HG02763 (cell line): ENCODE measurements around the gene USH2A.
A peak's percentile ranks its signal among the peaks of the same experiment; 100 is the strongest.

Source experiments
- ATAC-seq: cut with Tn5 transposase; IDR thresholded peaks from one replicate; pipeline ENCODE4 v1.9.1; 2021; ENCODE audit warnings: mild to moderate bottlenecking, moderate library complexity; ENCODE audit not compliant: unreplicated experiment

Gene USH2A

DNA sequence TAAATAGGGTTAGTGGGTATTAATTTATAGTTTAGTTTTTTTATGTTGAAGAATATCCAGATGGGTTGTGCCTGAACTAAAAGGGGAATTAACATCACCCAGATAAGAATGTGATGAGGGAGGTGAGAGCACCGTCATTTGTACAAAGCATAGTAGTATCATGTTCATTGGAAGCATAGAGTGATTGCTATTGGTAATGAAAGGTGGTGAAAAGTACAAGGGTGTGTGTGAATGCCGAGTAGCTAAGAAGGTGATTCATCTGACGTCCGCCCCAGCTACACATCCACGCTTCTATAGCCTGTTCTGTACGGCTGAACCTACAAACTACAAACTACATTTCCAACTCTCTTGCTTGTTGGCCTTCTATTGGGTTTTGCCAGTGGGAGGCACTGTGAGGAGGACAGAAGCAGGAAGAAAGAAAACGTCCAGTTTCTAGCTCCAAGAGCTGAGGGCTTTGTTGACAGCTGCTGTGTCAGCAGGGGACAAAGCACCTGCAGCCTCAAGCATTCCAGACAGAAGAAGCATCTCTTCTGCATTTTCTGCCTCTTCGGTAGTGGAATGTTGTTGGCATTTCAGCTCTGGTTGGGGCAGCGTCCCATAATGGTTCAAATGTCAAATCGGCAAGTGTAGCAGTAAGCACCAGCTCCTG is 451.3 kb downstream of the USH2A start:
- no peak for ATAC-seq

DNA sequence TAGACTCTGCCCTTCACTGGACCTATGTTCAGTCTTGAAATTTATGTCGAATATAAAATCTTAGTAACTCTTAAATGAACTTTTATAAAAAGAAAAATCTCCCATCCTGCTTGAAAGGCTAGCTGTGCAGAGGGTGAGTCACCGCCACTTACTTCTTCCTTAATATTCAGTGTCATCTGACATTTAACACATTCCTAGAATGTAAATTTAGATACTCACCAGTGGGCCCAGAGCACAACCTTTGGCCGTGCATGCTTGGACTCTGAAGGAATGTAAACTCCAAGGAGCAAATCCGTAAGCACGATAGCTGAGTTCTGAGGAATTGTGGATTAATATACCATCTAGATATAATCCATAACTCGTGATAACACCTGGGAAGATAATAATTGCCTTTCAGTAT is 452.8 kb downstream of the USH2A start:
- no peak for ATAC-seq

- ATAC-seq, result no peak
Observed at GRCh38 chr1:215963621-215964020, 459.6 kb downstream of the USH2A start.

- ATAC-seq, result no peak
Observed at GRCh38 chr1:215963040-215963439, 460.2 kb downstream of the USH2A start.

- ATAC-seq, result no peak
Observed at GRCh38 chr1:215958841-215959240, 464.4 kb downstream of the USH2A start.

DNA sequence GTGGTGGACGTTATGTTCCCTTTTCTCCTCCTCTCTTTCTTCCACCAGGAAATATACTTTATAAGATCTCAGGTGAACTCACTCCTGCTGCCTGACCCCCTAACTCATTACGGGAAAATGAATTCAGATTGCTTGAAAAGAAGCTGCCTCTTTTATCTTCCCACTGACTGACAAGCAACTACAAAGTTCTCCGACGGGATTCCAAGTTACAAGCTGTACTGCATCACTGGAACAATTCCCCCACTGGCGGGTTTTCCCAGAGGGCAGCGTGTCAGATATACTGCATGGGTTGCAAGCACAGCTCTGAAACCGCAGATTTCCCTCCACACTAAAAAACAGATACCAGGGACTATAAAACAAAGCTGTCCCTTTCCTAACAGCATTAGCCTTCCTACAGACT is 465.6 kb downstream of the USH2A start:
- ATAC-seq, result no peak

GRCh38 chr1:215932558-215932957 is 490.7 kb downstream of the USH2A start:
- no peak for ATAC-seq

DNA sequence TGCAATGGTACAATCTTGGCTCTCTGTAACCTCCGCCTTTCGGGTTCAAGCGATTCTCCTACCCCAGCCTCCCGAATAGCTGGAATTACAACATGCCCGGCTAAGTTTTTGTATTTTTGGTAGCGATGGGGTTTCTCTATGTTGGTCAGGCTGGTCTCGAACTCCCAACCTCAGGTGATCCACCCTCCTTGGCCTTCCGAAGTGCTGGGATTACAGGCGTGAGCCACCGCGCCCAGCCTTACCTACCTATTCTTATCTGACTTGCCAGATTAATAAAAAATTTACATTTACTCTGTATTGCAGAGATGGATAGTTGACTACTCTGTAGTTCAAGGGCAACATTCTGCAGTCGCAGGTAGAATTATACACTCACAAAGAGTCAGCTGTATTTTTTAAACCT is 496.6 kb downstream of the USH2A start:
- no peak for ATAC-seq

DNA sequence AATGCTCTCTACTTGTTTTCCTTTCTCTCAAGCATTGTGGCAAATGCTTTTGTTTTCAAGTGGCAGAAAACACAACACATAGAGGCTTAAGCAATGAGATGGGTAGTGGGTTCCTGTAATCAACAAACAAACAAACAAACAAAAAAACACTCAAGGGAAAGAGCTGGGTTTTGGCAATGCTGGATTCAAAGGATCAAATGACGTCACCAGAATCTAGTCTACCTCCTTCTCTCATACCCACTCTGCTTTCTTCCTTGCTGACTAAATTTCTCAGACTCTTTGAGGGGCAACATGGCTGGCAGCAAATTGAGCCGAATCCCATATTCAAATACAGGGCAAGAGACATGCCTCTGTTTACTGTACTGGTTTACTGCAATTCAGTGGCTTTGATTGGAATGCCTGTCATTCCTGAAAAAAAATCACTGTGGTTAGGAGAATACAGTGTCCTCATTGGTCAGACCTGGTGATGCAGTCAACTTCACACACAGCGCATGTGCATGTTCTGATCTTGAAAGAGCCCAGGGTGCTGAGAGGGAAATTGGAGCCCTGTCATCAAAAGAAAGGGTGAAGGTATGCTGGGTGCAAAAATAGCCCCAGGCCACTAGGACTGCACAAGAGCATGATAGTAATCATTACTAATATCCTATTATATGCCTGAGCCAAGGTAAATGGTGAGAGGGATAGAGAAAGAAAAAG is 500.0 kb downstream of the USH2A start:
- no peak for ATAC-seq

DNA sequence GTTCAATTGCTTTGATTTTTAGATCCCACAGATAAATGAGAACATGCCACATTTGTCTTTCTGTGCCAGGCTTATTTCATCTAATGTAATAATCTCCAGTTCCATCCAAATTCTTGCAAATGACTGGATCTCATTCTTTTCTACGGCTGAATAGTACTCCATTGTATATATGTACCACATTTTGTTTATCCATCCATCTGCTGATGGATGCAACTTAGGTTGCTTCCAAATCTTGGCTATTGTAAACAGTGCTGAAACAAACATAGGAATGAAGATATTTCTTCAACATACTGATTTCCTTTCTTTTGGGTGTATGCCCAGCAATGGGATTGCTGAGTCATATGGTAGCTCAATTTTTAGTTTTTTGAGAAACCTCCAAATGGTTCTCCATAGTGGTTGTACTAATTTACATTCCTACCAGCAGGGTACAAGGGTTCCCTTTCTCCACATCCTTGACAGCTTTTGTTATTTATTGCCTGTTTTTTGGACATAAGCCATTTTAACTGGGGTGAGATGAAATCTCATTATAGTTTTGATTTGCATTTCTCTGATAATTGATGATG is 511.8 kb downstream of the USH2A start:
- no peak for ATAC-seq

- no peak for ATAC-seq
Observed at GRCh38 chr1:215905493-215906115, 517.6 kb downstream of the USH2A start.

- ATAC-seq, result no peak
Observed at GRCh38 chr1:215900684-215901083, 522.6 kb downstream of the USH2A start.

- ATAC-seq, result no peak
Observed at GRCh38 chr1:215899901-215900300, 523.3 kb downstream of the USH2A start.

- no peak for ATAC-seq
Observed at GRCh38 chr1:215895893-215896292, 527.4 kb downstream of the USH2A start.

- no peak for ATAC-seq
Observed at GRCh38 chr1:215895276-215895675, 528.0 kb downstream of the USH2A start.

GRCh38 chr1:215894617-215895016 is 528.6 kb downstream of the USH2A start:
- ATAC-seq, result no peak

DNA sequence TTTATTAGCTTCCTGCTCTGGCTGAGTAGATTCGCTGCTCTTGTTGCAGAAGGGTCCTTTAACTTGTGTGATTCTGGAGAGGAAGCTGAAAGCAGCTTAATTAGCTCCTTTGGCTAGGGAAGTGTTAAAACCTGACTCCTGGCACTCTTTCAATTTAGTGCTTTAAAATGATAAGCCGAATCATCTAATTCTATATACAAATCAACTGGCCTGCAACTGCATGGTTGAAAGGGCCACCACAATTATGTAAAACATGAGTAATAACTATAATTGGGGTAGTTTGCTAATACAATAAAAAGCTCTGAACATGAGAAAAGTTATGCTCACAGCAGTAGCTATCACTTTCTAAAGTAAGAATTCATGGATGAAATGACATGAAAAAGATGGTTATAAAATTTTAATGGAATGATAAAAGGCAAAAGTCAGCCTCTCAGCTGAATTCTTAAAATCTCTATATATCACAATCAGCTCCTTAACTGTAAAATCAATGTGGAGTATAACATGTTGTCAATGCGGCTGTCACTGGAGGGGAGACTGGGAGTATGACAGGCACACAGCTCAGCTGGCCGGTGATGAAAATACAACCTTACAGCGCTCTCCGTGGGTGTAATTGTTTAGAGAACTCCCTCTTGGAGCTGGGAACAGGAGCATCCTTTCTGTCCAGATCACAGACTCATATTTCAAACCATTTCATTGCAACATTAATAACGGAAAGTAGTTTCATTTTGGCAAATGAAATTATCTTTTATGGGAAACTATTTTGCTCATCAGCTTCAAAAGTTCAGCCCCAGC is 531.8 kb downstream of the USH2A start:
- no peak for ATAC-seq

GRCh38 chr1:215890438-215890837 is 532.8 kb downstream of the USH2A start:
- peak; percentile 68 for ATAC-seq

GRCh38 chr1:215889871-215890270 is 533.4 kb downstream of the USH2A start:
- ATAC-seq, result no peak

- no peak for ATAC-seq
Observed at GRCh38 chr1:215888159-215888558, 535.1 kb downstream of the USH2A start.

DNA sequence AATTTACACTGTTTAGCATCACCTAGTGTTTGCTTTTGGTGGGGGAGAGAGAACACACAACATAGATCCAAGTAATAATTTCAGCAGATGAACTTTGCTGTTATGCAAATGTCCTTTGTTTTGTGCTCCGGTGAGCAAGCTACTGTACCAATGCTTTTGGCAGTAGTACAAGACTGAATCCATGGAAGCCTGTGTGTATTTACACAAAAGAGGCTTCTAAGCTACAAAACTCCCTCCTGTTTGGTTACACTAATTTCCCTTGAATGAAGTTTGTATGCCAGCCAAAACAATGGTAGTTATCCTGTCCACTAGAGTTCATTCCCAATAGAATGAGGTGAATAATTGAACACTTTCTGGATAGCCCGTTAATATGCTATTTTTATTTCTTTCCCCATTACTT is 535.6 kb downstream of the USH2A start:
- ATAC-seq, result no peak
